ENCODE measurements around the gene KEAP1. TPM values are rescaled to one million over a fixed set of nuclear protein-coding genes. Genes with fewer than 3 reads are reported as not detected.
A peak's percentile ranks its signal among the peaks of the same experiment; 100 is the strongest.
"Not testable (repeated sequence)": the region's sequence is repeated elsewhere in the genome, so short reads cannot be mapped to it uniquely, and the experiment has no call there.

The KEAP1 gene
- total RNA-seq, 1 donor from 2014 or later, result 69.5 TPM

DNA sequence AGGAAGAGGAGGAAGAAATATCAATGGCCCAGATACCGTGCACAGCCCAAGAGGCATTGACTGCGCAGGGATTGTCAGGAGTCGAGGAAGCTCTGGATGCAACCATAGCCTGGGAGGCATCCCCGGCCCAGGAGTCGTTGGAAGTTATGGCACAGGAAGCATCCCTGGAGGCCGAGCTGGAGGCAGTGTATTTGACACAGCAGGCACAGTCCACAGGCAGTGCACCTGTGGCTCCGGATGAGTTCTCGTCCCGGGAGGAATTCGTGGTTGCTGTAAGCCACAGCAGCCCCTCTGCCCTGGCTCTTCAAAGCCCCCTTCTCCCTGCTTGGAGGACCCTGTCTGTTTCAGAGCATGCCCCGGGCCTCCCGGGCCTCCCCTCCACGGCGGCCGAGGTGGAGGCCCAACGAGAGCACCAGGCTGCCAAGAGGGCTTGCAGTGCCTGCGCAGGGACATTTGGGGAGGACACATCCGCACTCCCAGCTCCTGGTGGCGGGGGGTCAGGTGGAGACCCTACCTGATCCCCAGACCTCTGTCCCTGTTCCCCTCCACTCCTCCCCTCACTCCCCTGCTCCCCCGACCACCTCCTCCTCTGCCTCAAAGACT, 36.0 kb downstream of the KEAP1 start:
- Mint-ChIP-seq H3K36me3 (no peaks in the 10 kb centered on the region), H3K27me3 (ENCODE audit: low read depth) (peaks cover 9% of the 10 kb centered on the region), H3K4me1 (no peaks in the 10 kb centered on the region), H3K27ac (no peak overlapping the region), H3K4me3 (no peak overlapping the region), H3K9me3 (no peaks in the 10 kb centered on the region)
- TF ChIP-seq, protein P1, sequence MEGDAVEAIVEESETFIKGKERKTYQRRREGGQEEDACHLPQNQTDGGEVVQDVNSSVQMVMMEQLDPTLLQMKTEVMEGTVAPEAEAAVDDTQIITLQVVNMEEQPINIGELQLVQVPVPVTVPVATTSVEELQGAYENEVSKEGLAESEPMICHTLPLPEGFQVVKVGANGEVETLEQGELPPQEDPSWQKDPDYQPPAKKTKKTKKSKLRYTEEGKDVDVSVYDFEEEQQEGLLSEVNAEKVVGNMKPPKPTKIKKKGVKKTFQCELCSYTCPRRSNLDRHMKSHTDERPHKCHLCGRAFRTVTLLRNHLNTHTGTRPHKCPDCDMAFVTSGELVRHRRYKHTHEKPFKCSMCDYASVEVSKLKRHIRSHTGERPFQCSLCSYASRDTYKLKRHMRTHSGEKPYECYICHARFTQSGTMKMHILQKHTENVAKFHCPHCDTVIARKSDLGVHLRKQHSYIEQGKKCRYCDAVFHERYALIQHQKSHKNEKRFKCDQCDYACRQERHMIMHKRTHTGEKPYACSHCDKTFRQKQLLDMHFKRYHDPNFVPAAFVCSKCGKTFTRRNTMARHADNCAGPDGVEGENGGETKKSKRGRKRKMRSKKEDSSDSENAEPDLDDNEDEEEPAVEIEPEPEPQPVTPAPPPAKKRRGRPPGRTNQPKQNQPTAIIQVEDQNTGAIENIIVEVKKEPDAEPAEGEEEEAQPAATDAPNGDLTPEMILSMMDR (IDR thresholded peaks at IDR 0.05; ENCODE audit: unreplicated experiment), result no peak
- no peak for DNase-seq (ENCODE audit: low spot score in 2 of 2, unreplicated experiment in 2 of 2)

DNA sequence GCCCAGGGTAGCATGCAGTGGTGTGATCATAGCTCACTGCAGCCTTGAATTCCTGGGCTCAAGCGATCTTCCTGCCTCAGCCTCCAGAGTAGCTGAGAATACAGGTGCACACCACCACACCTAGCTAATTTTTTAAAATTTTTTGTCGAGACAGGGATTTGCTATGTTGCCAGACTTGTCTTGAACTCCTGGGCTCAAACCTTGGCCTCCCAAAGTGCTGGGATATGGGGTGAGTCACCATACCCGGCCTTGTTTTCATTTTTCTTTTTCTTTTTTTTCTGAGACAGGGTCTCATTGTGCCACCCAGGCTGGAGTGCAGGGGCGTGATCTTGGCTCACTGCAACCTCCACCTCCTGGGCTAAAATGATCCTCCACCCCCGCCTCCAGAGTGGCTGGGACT, 38.7 kb downstream of the KEAP1 start:
- H3K4me3 Mint-ChIP-seq, result no peak overlapping the region
- H3K27ac Mint-ChIP-seq, result no peak overlapping the region
- H3K9me3 Mint-ChIP-seq, result no peaks in the 10 kb centered on the region
- TF ChIP-seq, protein P1 (IDR thresholded peaks at IDR 0.05; ENCODE audit: unreplicated experiment), result no peak
- no peaks in the 10 kb centered on the region for H3K36me3 Mint-ChIP-seq
- peaks cover 9% of the 10 kb centered on the region for H3K27me3 Mint-ChIP-seq (ENCODE audit: low read depth)
- DNase-seq (ENCODE audit: low spot score in 2 of 2, unreplicated experiment in 2 of 2), result no peak
- no peaks in the 10 kb centered on the region for H3K4me1 Mint-ChIP-seq

DNA sequence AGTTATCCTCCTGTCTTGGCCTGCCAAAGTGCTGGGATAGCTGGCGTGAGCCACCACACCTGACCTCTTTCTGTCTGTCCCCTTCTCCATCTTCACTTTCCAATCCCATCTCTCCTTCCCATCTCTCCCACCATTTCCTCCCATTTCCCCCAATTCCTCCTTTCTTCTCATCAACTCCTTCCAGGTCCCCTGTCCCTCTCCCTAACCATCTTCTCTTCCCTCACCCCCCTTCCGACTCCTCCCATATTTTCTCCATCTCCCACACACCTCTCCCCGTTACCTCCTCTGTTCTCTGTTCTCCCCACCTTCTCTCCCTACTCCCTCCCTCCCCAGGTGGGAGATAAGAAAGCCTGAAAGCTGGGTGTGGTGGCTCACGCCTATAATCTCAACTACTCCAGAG, 40.6 kb downstream of the KEAP1 start:
- H3K27me3 Mint-ChIP-seq (ENCODE audit: low read depth), result peaks cover 7% of the 10 kb centered on the region
- H3K27ac Mint-ChIP-seq, result no peak overlapping the region
- TF ChIP-seq, protein P1 (IDR thresholded peaks at IDR 0.05; ENCODE audit: unreplicated experiment), result no peak
- no peak overlapping the region for H3K4me3 Mint-ChIP-seq
- no peaks in the 10 kb centered on the region for H3K9me3 Mint-ChIP-seq
- no peaks in the 10 kb centered on the region for H3K4me1 Mint-ChIP-seq
- no peak for DNase-seq (ENCODE audit: low spot score in 2 of 2, unreplicated experiment in 2 of 2)
- no peaks in the 10 kb centered on the region for H3K36me3 Mint-ChIP-seq

DNA sequence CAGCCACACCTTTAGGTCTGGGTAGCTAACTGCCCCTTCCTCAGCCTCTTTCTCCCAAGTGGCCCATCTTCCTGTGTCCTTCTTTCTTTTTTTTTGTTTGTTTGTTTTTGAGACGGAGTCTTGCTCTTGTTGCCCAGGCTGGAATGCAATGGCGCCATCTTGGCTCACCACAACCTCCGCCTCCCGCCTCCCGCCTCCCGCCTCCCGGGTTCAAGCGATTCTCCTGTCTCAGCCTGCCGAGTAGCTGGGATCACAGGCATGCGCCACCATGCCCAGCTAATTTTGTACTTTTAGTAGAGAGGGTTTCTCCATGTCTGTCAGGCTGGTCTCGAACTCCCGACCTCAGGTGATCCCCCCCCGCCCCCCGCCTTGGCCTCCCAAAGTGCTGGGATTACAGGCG, 41.1 kb downstream of the KEAP1 start:
- H3K4me1 Mint-ChIP-seq; H3K27ac Mint-ChIP-seq; H3K36me3 Mint-ChIP-seq; H3K9me3 Mint-ChIP-seq; H3K27me3 Mint-ChIP-seq (ENCODE audit: low read depth); DNase-seq (ENCODE audit: low spot score in 2 of 2, unreplicated experiment in 2 of 2): not testable (repeated sequence)
- peak overlapping the region; percentile 62 for H3K4me3 Mint-ChIP-seq

DNA sequence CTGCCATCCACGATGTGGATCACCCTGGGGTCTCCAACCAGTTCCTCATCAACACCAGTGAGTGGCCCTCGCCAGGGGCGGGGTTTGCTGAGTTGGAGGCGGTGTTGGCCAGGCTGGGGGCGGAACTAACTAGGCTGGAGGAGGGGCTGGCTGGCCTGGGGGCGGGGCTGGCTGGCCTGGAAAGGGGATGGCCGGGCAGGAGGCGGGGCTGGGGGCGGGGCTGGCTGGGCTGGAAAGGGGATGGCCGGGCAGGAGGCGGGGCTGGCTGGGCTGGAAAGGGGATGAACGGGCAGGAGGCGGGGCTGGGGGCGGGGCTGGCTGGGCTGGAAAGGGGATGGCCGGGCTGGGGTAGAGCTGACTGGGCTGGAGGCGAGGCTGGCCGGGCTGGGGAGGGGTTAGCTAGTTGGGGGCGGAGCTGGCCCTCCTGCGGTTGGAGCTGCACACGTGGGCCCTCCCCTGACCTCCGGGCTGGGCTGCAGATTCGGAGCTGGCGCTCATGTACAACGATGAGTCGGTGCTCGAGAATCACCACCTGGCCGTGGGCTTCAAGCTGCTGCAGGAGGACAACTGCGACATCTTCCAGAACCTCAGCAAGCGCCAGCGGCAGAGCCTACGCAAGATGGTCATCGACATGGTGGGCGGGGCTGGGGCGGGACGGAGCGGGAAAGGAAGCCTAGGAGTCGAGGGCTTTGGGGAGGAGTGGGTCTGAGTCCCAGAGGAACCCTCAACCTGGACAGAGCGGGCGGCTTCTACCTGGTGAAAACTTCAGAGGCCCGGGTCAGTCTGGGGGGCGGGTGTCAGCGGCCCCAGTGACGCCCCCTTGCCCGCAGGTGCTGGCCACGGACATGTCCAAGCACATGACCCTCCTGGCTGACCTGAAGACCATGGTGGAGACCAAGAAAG, 41.9 kb downstream of the KEAP1 start:
- H3K4me3 Mint-ChIP-seq, result peak overlapping the region; percentile 62
- no peaks in the 10 kb centered on the region for H3K9me3 Mint-ChIP-seq
- peak; percentile 86 to 94 for DNase-seq (ENCODE audit: low spot score in 2 of 2, unreplicated experiment in 2 of 2)
- H3K36me3 Mint-ChIP-seq, result no peaks in the 10 kb centered on the region
- TF ChIP-seq, protein P1 (IDR thresholded peaks at IDR 0.05; ENCODE audit: unreplicated experiment), result no peak
- no peak overlapping the region for H3K27ac Mint-ChIP-seq
- H3K27me3 Mint-ChIP-seq (ENCODE audit: low read depth), result peaks cover 8% of the 10 kb centered on the region
- H3K4me1 Mint-ChIP-seq, result no peaks in the 10 kb centered on the region

DNA sequence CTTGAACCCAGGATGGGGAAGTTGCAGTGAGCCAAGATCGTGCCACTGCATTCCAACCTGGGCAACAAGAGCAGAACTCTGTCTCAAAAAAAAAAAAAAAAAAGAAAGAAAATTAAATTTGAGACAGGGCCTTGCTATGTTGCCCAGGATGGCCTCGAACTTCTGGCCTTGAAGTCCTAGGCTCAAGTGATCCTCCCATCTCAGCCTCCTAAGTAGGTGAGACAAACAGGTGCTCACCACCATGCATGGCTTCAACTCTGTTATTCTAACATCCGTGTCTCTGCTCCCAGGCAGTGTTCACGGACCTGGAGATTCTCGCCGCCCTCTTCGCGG, 42.5 kb downstream of the KEAP1 start:
- DNase-seq (ENCODE audit: low spot score in 2 of 2, unreplicated experiment in 2 of 2), result no peak
- Mint-ChIP-seq H3K27me3 (ENCODE audit: low read depth) (peaks cover 11% of the 10 kb centered on the region), H3K9me3 (no peaks in the 10 kb centered on the region), H3K4me1 (no peaks in the 10 kb centered on the region), H3K27ac (no peak overlapping the region), H3K36me3 (no peaks in the 10 kb centered on the region), H3K4me3 (peak overlapping the region; percentile 24)
- TF ChIP-seq, protein P1 (IDR thresholded peaks at IDR 0.05; ENCODE audit: unreplicated experiment), result no peak

DNA sequence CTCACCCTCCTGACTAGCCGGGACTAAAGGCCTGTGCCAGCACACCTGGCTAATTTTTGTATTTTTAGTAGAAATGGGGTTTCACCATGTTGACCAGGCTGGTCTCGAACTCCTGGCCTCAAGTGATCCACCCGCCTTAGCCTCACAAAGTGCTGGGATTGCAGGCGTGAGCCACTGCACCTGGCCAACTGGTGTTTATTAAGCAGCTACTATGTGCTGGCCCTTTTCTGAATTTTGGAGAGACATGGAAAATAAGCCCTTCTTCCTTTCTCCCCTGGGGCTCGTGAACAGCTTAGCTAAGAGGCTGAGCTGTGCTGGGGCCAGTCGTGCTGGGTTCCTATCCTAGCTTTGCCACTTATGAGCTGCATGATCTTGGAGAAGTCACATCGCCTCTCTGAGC, 44.4 kb downstream of the KEAP1 start:
- H3K9me3 Mint-ChIP-seq; DNase-seq (ENCODE audit: low spot score in 2 of 2, unreplicated experiment in 2 of 2); H3K36me3 Mint-ChIP-seq; H3K27ac Mint-ChIP-seq; H3K4me1 Mint-ChIP-seq; H3K4me3 Mint-ChIP-seq: not testable (repeated sequence)
- peaks cover 11% of the 10 kb centered on the region for H3K27me3 Mint-ChIP-seq (ENCODE audit: low read depth)

All from mesothelial cell of epicardium (in vitro differentiated cells).